Endothelial cell (in vitro differentiated cells): ENCODE measurements around the gene MAML2. TPM values are rescaled to one million over a fixed set of nuclear protein-coding genes. Genes with fewer than 3 reads are reported as not detected.

ENCODE experiments used
- DNase-seq: peaks from one replicate; pipeline ENCODE4 v3.0.0; 2021; ENCODE audit warnings: low spot score
- H3K27ac Mint-ChIP-seq: one replicate; pipeline ENCODE4 v1.8.0; 2021; ENCODE audit warnings: mixed read lengths, inconsistent platforms; ENCODE audit not compliant: unreplicated experiment
- H3K27me3 Mint-ChIP-seq: one replicate; pipeline ENCODE4 v1.8.0; 2021; ENCODE audit warnings: mild to moderate bottlenecking, moderate library complexity, mixed read lengths, inconsistent platforms; ENCODE audit not compliant: unreplicated experiment
- H3K36me3 Mint-ChIP-seq: one replicate; pipeline ENCODE4 v1.8.0; 2021; ENCODE audit warnings: mild to moderate bottlenecking, low read depth, mixed read lengths, inconsistent platforms; ENCODE audit not compliant: unreplicated experiment
- H3K4me1 Mint-ChIP-seq: one replicate; pipeline ENCODE4 v1.8.0; 2021; ENCODE audit warnings: mild to moderate bottlenecking, mixed read lengths, inconsistent platforms; ENCODE audit not compliant: unreplicated experiment
- H3K4me3 Mint-ChIP-seq: one replicate; pipeline ENCODE4 v1.8.0; 2021; ENCODE audit warnings: mild to moderate bottlenecking, mixed read lengths, inconsistent platforms; ENCODE audit not compliant: unreplicated experiment
- H3K9me3 Mint-ChIP-seq: one replicate; pipeline ENCODE4 v1.8.0; 2021; ENCODE audit warnings: mixed read lengths, inconsistent platforms; ENCODE audit not compliant: unreplicated experiment
- total RNA-seq: library from RNA; stranded (reverse); fragmentation: NEBNext Ultra II Directional; extraction: Animal tissue kit (Norgen Biotek cat#: 25700); gene quantifications from one replicate; pipeline ENCODE4 v1.2.1, GENCODE V29; 2021; ENCODE audit not compliant: unreplicated experiment
- TF ChIP-seq, protein P1 (sequence below): fragments of 200-600 bp; sonication (generic); IDR thresholded peaks from one replicate; pipeline ENCODE4 v1.5.0; 2021; ENCODE audit warnings: antibody characterized with exemption; ENCODE audit not compliant: unreplicated experiment

The MAML2 gene
- total RNA-seq, 1 donor from 2014 or later, result 6.2 TPM

DNA sequence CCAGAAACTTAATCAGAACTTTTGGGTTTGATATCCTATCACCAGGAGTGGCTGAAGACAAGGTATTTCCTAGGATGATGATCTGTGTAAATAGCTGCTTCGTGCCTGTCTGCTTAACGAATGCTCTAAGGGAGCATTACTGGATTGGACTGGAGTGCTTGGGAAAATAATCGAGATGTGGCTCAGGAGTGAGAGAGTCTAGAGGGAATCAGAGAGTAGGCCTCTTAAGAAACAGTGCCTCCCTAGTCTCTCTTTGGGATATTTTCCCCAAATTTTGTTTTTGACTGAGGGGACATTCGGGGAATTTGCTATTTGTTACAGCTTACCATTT is 2.5 kb downstream of the MAML2 start:
- Mint-ChIP-seq H3K27ac (no peak overlapping the region), H3K9me3 (no peaks in the 10 kb centered on the region), H3K27me3 (no peaks in the 10 kb centered on the region), H3K4me1 (peaks cover 13% of the 10 kb centered on the region), H3K4me3 (no peak overlapping the region), H3K36me3 (no peaks in the 10 kb centered on the region)
- DNase-seq, result no peak
- TF ChIP-seq, protein P1, sequence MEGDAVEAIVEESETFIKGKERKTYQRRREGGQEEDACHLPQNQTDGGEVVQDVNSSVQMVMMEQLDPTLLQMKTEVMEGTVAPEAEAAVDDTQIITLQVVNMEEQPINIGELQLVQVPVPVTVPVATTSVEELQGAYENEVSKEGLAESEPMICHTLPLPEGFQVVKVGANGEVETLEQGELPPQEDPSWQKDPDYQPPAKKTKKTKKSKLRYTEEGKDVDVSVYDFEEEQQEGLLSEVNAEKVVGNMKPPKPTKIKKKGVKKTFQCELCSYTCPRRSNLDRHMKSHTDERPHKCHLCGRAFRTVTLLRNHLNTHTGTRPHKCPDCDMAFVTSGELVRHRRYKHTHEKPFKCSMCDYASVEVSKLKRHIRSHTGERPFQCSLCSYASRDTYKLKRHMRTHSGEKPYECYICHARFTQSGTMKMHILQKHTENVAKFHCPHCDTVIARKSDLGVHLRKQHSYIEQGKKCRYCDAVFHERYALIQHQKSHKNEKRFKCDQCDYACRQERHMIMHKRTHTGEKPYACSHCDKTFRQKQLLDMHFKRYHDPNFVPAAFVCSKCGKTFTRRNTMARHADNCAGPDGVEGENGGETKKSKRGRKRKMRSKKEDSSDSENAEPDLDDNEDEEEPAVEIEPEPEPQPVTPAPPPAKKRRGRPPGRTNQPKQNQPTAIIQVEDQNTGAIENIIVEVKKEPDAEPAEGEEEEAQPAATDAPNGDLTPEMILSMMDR, result no peak

DNA sequence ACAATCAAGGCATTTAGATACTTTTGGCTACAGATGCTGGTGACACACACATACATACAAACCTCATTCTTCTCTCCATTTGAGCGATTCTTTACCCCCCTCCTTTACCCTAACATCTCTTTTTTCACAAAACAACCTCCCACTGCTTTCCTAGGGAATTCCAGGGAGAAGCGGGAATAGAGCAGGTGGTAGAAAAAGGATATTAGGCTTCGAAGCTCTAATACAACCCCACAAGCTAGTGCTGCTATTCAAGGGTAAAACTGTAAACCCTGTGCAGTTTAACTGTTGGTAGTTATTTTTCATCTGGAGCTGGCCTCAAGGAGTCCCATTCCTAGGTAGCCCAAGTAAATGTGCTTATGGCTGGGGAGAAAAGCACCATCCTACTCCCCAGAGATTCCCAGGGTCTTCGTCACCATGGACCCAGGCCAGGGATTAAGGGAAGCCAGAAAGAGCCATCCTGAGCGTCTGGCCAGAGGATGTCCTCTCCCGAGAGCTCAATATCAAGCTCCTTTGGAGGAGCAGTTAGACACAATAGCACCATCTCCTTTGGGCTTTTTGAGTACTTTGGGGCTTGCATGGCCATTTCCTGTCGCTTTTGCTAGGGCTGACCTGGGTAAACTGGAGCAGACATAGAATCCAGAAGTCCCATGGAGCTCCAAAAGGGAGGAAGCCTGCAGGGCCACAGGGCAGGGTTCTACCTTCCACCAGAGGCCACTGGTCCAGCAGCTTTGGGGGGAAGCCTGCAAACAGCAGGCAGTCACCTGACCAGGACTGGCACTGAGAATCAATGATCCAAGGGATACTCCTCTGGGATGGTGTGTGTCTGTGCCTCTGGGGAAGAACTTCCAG is 3.1 kb downstream of the MAML2 start:
- Mint-ChIP-seq H3K36me3 (no peaks in the 10 kb centered on the region), H3K27ac (no peak overlapping the region), H3K9me3 (no peaks in the 10 kb centered on the region), H3K4me1 (peaks cover 13% of the 10 kb centered on the region), H3K27me3 (no peaks in the 10 kb centered on the region), H3K4me3 (no peak overlapping the region)
- DNase-seq, result no peak
- TF ChIP-seq, protein P1, result no peak

DNA sequence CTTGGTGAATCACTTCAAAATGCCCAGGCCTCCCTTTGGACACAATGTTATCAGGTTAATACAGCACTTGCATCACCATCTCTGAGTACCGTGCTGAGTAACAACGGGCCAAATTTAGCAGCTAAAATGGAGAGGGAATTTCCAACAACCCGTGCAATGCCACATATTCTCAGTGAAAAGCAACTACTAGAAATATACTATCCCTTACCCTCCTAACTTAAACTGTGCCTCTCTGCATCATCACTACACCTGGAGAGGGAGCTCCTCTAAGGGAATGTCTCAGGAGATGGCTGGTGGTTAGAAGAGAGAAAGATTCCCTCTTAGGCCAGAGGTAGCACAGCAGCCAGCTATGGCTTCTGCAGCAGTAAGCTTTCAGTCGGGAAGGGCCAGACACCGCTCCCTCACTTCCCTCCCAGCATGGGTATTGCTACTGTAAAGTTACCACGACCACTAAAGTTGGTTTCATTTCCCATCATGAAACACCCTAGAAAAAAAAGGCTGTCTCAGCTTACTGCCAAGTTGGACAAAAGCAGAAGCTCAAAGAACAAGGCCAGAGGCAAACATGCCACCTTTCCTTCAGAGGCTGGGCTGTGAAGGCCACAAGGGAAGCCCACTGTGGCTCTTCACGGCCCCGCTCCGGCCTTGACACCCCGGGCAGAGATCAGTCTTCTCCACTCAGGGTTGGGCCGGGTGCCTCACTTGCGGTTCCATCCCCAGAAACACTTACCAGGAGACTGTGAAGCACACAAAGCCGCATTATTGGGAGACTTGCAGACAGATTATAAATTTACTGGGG is 3.9 kb downstream of the MAML2 start:
- no peaks in the 10 kb centered on the region for H3K9me3 Mint-ChIP-seq
- no peak overlapping the region for H3K27ac Mint-ChIP-seq
- TF ChIP-seq, protein P1, result no peak
- no peak overlapping the region for H3K4me3 Mint-ChIP-seq
- DNase-seq, result no peak
- peaks cover 13% of the 10 kb centered on the region for H3K4me1 Mint-ChIP-seq
- H3K36me3 Mint-ChIP-seq, result no peaks in the 10 kb centered on the region
- no peaks in the 10 kb centered on the region for H3K27me3 Mint-ChIP-seq

DNA sequence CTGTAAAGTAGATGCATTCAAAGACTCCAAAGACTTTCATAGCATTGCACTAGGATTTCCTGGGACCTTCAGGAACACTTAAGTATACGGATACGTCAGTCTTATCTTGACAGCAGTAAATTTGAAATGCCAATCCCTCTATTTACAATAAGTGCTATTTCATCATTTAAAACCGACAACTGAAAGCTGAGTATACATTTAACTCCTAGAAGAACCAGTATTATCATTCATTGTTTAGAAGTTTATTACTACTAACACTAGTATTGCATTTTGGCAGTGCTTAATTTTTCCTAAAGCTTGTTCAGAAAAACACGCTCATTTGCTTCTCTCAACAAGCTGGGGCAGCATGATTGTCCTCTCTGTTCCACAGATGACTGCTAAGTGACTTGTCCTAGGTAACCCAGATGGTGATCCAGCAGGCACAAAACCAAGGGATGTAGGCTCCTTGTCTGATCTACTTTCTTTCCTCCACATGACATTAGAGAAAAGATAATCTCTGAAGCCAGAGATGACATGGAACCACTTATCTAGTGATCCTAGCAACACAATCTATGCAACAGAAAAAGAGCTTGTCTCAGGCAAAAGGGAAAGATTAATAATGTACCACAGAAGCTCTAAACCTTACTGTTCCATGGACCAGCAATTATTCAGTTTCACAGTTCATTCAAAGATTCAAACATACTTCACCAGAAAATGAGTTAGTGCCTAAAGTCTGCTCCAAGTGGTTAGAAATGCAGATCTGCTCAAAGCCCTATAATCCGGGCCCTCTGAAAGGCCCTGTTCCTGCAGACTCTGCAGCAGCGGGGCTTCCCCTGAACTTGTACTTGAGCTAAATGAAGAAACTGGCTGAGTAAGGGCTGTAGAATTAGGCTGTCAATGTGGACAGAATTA is 5.2 kb downstream of the MAML2 start:
- Mint-ChIP-seq H3K27me3 (no peaks in the 10 kb centered on the region), H3K4me3 (no peak overlapping the region), H3K4me1 (peaks cover 17% of the 10 kb centered on the region), H3K27ac (no peak overlapping the region), H3K9me3 (no peaks in the 10 kb centered on the region), H3K36me3 (no peaks in the 10 kb centered on the region)
- DNase-seq, result no peak
- TF ChIP-seq, protein P1, result no peak
